Lower lobe of right lung (tissue), 2 donors: ENCODE results near the gene PTPRM. TPM values are rescaled to one million over a fixed set of nuclear protein-coding genes. Genes with fewer than 3 reads are reported as not detected.

Experiments
- ATAC-seq, 2 donors: fragments of 200-7000 bp; cut with Tn5 transposase; one replicate each; pipeline ENCODE4 v1.9.1; 2020 to 2022; ENCODE audit warnings: mild to moderate bottlenecking in 2 of 2, moderate library complexity in 2 of 2
- DNase-seq: peaks from one replicate; pipeline ENCODE4 v3.0.0-alpha.2; 2020
- H3K27ac ChIP-seq: fragments of 200-600 bp; one replicate; pipeline ENCODE4 v1.8.0; 2022
- H3K27me3 ChIP-seq: fragments of 200-600 bp; one replicate; pipeline ENCODE4 v1.8.0; 2022; ENCODE audit warnings: low read depth
- H3K36me3 ChIP-seq: fragments of 200-600 bp; one replicate; pipeline ENCODE4 v1.8.0; 2022; ENCODE audit warnings: mild to moderate bottlenecking
- H3K4me1 ChIP-seq: fragments of 200-600 bp; one replicate; pipeline ENCODE4 v1.8.0; 2022
- H3K4me3 ChIP-seq: fragments of 200-600 bp; one replicate; pipeline ENCODE4 v1.8.0; 2022; ENCODE audit warnings: mild to moderate bottlenecking
- H3K9me3 ChIP-seq: fragments of 200-600 bp; one replicate; pipeline ENCODE4 v1.8.0; 2022
- intact Hi-C: fragments of 100-400 bp; cut with DNase I; formaldehyde crosslinking; loops from one replicate; pipeline ENCODE4 v1.11.0; 2022
- total RNA-seq: library from RNA; stranded (reverse); fragmentation: NEBNext Ultra II Directional; extraction: Animal tissue kit (Norgen Biotek cat#: 25700); gene quantifications from one replicate; pipeline ENCODE4 v1.2.1, GENCODE V29; 2021
- TF ChIP-seq, protein P1 (sequence below): fragments of 200-600 bp; IDR thresholded peaks from one replicate; pipeline ENCODE4 v1.8.0; 2022; ENCODE audit warnings: antibody characterized with exemption, mild to moderate bottlenecking
- donor health status: DM: no; HTN: yes; CAD: no; lungs with severe emphysema.

PTPRM gene
- total RNA-seq, 1 donor from 2014 or later, result 85.2 TPM

- peaks cover 9% of the 10 kb centered on the region for H3K4me1 ChIP-seq
- H3K36me3 ChIP-seq, result no peaks in the 10 kb centered on the region
- H3K27ac ChIP-seq, result no peak overlapping the region
- H3K9me3 ChIP-seq, result no peaks in the 10 kb centered on the region
- TF ChIP-seq, protein P1, sequence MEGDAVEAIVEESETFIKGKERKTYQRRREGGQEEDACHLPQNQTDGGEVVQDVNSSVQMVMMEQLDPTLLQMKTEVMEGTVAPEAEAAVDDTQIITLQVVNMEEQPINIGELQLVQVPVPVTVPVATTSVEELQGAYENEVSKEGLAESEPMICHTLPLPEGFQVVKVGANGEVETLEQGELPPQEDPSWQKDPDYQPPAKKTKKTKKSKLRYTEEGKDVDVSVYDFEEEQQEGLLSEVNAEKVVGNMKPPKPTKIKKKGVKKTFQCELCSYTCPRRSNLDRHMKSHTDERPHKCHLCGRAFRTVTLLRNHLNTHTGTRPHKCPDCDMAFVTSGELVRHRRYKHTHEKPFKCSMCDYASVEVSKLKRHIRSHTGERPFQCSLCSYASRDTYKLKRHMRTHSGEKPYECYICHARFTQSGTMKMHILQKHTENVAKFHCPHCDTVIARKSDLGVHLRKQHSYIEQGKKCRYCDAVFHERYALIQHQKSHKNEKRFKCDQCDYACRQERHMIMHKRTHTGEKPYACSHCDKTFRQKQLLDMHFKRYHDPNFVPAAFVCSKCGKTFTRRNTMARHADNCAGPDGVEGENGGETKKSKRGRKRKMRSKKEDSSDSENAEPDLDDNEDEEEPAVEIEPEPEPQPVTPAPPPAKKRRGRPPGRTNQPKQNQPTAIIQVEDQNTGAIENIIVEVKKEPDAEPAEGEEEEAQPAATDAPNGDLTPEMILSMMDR, result no peak
- ATAC-seq (no peak), DNase-seq (no peak)
- intact Hi-C loops, result no loop called here
- H3K27me3 ChIP-seq, result no peaks in the 10 kb centered on the region
- no peak overlapping the region for H3K4me3 ChIP-seq
Observed at GRCh38 chr18:7658701-7659100, 91.6 kb downstream of the PTPRM start.

GRCh38 chr18:7661207-7661606 is 94.1 kb downstream of the PTPRM start:
- ATAC-seq (no peak), DNase-seq (no peak)
- H3K27ac ChIP-seq, result no peak overlapping the region
- H3K36me3 ChIP-seq, result no peaks in the 10 kb centered on the region
- H3K9me3 ChIP-seq, result no peaks in the 10 kb centered on the region
- H3K4me3 ChIP-seq, result no peak overlapping the region
- intact Hi-C loops, result no loop called here
- H3K4me1 ChIP-seq, result peaks cover 9% of the 10 kb centered on the region
- TF ChIP-seq, protein P1, result no peak
- H3K27me3 ChIP-seq, result no peaks in the 10 kb centered on the region

DNA sequence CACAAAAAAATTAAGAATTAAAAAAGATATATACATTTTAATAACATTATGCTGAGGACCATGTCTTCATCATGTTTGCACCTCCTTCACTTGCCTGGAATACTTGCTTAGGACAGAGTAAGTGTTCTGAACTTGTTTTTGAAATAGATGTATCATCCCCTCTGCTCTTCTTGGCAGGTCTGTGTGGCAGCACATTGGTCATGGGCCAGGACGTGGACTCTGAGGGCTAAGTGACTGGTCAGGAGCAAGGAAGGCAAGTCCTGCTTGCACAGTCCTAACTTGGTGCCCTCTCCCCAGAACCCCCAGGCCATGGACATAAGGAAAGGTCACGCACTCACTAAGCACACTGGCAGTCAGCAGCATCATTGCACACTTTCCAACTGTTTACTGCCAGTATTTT is 95.8 kb downstream of the PTPRM start:
- Histone ChIP-seq H3K9me3 (no peaks in the 10 kb centered on the region), H3K4me3 (no peak overlapping the region), H3K4me1 (peaks cover 2% of the 10 kb centered on the region), H3K27me3 (no peaks in the 10 kb centered on the region), H3K36me3 (no peaks in the 10 kb centered on the region), H3K27ac (no peak overlapping the region)
- ATAC-seq (no peak), DNase-seq (no peak)
- intact Hi-C loops, result no loop called here
- TF ChIP-seq, protein P1, result no peak

- Histone ChIP-seq H3K27me3 (no peaks in the 10 kb centered on the region), H3K27ac (no peak overlapping the region), H3K36me3 (no peaks in the 10 kb centered on the region), H3K4me3 (no peak overlapping the region), H3K4me1 (no peaks in the 10 kb centered on the region), H3K9me3 (no peaks in the 10 kb centered on the region)
- ATAC-seq, result peak in 1 of 2 donors; percentile 26
- intact Hi-C loops, result no loop called here
- no peak for DNase-seq
- TF ChIP-seq, protein P1, result no peak
Observed at GRCh38 chr18:7663366-7664312, 96.5 kb downstream of the PTPRM start.

GRCh38 chr18:7666195-7666776 is 99.2 kb downstream of the PTPRM start:
- intact Hi-C loops, result no loop called here
- ATAC-seq, result no peak
- TF ChIP-seq, protein P1, result no peak

More at GRCh38 chr18:7666195-7666776, 99.2 kb downstream of the PTPRM start:
- Histone ChIP-seq H3K9me3 (no peaks in the 10 kb centered on the region), H3K4me1 (no peaks in the 10 kb centered on the region), H3K4me3 (no peak overlapping the region), H3K36me3 (no peaks in the 10 kb centered on the region), H3K27me3 (no peaks in the 10 kb centered on the region), H3K27ac (no peak overlapping the region)
- no peak for DNase-seq
